OCI-LY3 (cell line): ENCODE results near the gene SPOCK1.

Source experiments
- CTCF ChIP-seq: fragments of 200-600, 300-600 bp; sonication (generic); IDR thresholded peaks from 2 replicates; pipeline ENCODE4 v1.5.1; 2014; ENCODE audit warnings: antibody characterized with exemption, low read length, low read depth
- EZH2phosphoT487 ChIP-seq: fragments of 200-600 bp; shearing (Covaris generic); IDR thresholded peaks from 2 replicates; pipeline ENCODE4 v1.6.1; 2018; ENCODE audit warnings: antibody characterized with exemption, mixed run types, low read depth

DNA sequence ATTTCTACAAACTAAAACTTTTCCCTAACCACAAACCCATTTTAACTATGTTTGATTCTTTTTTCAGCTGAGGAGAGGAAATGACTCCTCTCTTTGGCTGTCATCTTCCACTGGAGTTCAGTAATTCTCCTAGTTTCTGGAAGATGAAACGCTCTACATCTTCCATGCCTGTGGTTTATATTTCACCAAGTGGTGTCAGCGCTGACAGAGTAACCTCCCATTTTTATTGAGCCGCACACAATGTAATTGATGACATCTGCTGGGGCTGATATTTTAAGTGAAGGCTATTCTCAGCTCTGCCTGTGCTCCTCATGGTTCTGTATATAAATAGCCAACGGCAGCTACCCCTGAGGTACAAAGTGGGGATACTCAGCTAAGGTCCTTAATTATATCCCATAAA lies 234.6 kb downstream of the SPOCK1 start:
- TF ChIP-seq CTCF (no peak), EZH2phosphoT487 (no peak)
